A549 (cell line): ENCODE results near the gene ADAMTS2. TPM values are rescaled to one million over a fixed set of nuclear protein-coding genes. Genes with fewer than 3 reads are reported as not detected.

Source experiments
- ATAC-seq, 2 experiments: fragments of 200-7000 bp in 1 of 2; fragments of >200 bp in 1 of 2; cut with Nextera tagmentation in 1 of 2; cut with Tn5 transposase in 1 of 2; 3 replicates each; pipeline versions ENCODE4 v1.8.0 to v1.9.1; 2018 to 2020; ENCODE audit warnings: mild to moderate bottlenecking in 1 of 2, moderate library complexity in 1 of 2
- CTCF ChIA-PET: fragments of 300-600 bp; sonication (Branson Sonifier 250); formaldehyde crosslinking; extraction: SDS; loops from one replicate; lab custom pipeline; 2021; ENCODE audit warnings: antibody characterized with exemption, inconsistent platforms; lab: Yijun Ruan, JAX
- POLR2A ChIA-PET: fragments of 350-600 bp; formaldehyde crosslinking; extraction: SDS; loops from one replicate; lab custom pipeline; 2021; ENCODE audit warnings: antibody characterized with exemption, inconsistent platforms; lab: Yijun Ruan, JAX
- DNase-seq, 2 experiments: peaks; one replicate each; pipeline versions ENCODE4 v3.0.0 to v3.0.0-alpha.2; 2011 to 2016; ENCODE audit warnings: low read depth in 1 of 2, low spot score in 1 of 2
- FAIRE-seq: peaks from 2 replicates; lab custom pipeline; 2011; peaks lifted over from hg19 to GRCh38; lab: Jason Lieb, UNC
- H3K27ac ChIP-seq, 2 experiments: fragments of >200 bp; sonication (Bioruptor Twin); formaldehyde crosslinking; 3 replicates each; pipeline ENCODE4 v1.5.1; 2016 to 2017
- H3K4me1 ChIP-seq: fragments of >200 bp; sonication (Bioruptor Twin); formaldehyde crosslinking; 3 replicates; pipeline ENCODE4 v1.6.1; 2016
- H3K4me2 ChIP-seq: fragments of >200 bp; sonication (Bioruptor Twin); formaldehyde crosslinking; 3 replicates; pipeline ENCODE4 v1.6.1; 2016
- H3K4me3 ChIP-seq: fragments of >200 bp; sonication (Bioruptor Twin); formaldehyde crosslinking; 3 replicates; pipeline ENCODE4 v1.5.1; 2016
- H3K9me3 ChIP-seq: fragments of >200 bp; sonication (Bioruptor Twin); formaldehyde crosslinking; 3 replicates; pipeline ENCODE4 v1.6.1; 2016
- CBX2 ChIP-seq: fragments of 200-600 bp; sonication (generic); IDR thresholded peaks from 2 replicates; pipeline ENCODE4 v1.6.1; 2016; ENCODE audit warnings: low read depth, mild to moderate bottlenecking, borderline replicate concordance
- CTCF ChIP-seq: fragments of >200 bp; sonication (Bioruptor Twin); formaldehyde crosslinking; IDR thresholded peaks from 3 replicates; pipeline ENCODE4 v1.5.1; 2016
- E2F6 ChIP-seq: IDR thresholded peaks from 2 replicates; pipeline ENCODE4 v1.6.1; 2012; ENCODE audit warnings: low read depth, borderline replicate concordance
- EHMT2 ChIP-seq: fragments of 200-600 bp; sonication (generic); IDR thresholded peaks from 2 replicates; pipeline ENCODE4 v1.6.1; 2016; ENCODE audit warnings: antibody characterized with exemption, low read depth, mild to moderate bottlenecking, moderate library complexity
- ELK1 ChIP-seq: fragments of 150-350 bp; IDR thresholded peaks from 2 replicates; pipeline ENCODE4 v1.6.1; 2014; ENCODE audit warnings: low read depth, mild to moderate bottlenecking, low read length
- ESRRA ChIP-seq: fragments of 150-350 bp; IDR thresholded peaks from 2 replicates; pipeline ENCODE4 v1.6.1; 2014; ENCODE audit warnings: mild to moderate bottlenecking, low read length, borderline replicate concordance
- GATA3 ChIP-seq: IDR thresholded peaks from 2 replicates; pipeline ENCODE4 v1.6.1; 2012; ENCODE audit warnings: borderline replicate concordance
- HES2 ChIP-seq: fragments of >200 bp; sonication (Bioruptor Twin); formaldehyde crosslinking; IDR thresholded peaks from 2 replicates; pipeline ENCODE4 v1.6.1; 2016
- HOXA7 ChIP-seq: fragments of 250-450 bp; sonication (Bioruptor Pico); IDR thresholded peaks from 2 replicates; pipeline ENCODE4 v1.5.0; 2020; ENCODE audit warnings: mild to moderate bottlenecking, moderate library complexity
- MAZ ChIP-seq: fragments of 150-350 bp; IDR thresholded peaks from 2 replicates; pipeline ENCODE4 v1.6.1; 2014; ENCODE audit warnings: antibody characterized with exemption, low read depth, low read length, borderline replicate concordance
- PHF8 ChIP-seq: fragments of 200-600 bp; sonication (generic); IDR thresholded peaks from 2 replicates; pipeline ENCODE4 v1.6.1; 2016; ENCODE audit warnings: low read depth, mild to moderate bottlenecking, antibody characterized with exemption, moderate library complexity, borderline replicate concordance
- RCOR1 ChIP-seq: fragments of 150-350 bp; IDR thresholded peaks from 2 replicates; pipeline ENCODE4 v1.6.1; 2014; ENCODE audit warnings: antibody characterized with exemption, low read length, low read depth
- RNF2 ChIP-seq: fragments of 200-600 bp; sonication (generic); IDR thresholded peaks from 2 replicates; pipeline ENCODE4 v1.6.1; 2016; ENCODE audit warnings: low read depth, mild to moderate bottlenecking, antibody characterized with exemption, moderate library complexity, borderline replicate concordance
- USF2 ChIP-seq: fragments of 450-650 bp; IDR thresholded peaks from 2 replicates; pipeline ENCODE4 v1.6.1; 2014; ENCODE audit warnings: antibody characterized with exemption
- ZFP36 ChIP-seq: fragments of 450-650 bp; IDR thresholded peaks from 2 replicates; pipeline ENCODE4 v1.6.1; 2014; ENCODE audit warnings: borderline replicate concordance; ENCODE audit not compliant: partially characterized antibody
- WGBS: methylation state at CpG from one replicate; pipeline ENCODE4 v1.1.6; 2017; ENCODE audit errors: missing lambda C conversion rate; 5-methylcytosine and 5-hydroxymethylcytosine counted together
- polyA plus RNA-seq, 4 experiments: library from polyadenylated mRNA; depleted of rRNA in 3 of 4; stranded (reverse); fragments of >200 nt; fragmentation: RNase III in 1 of 4; extraction: RNeasy Plus Mini Kit Qiagen cat#74134 plus additional on column Dnase treatment in 1 of 4; gene quantifications; 2 replicates in 3 of 4; 3 replicates in 1 of 4; pipeline ENCODE4 v1.2.3, GENCODE V29; 2011 to 2017
- TF ChIP-seq, protein P1 (sequence below): fragments of 250-450 bp; sonication (Bioruptor Pico); IDR thresholded peaks from 2 replicates; pipeline ENCODE4 v1.5.0; 2021; ENCODE audit warnings: mild to moderate bottlenecking, moderate library complexity, borderline replicate concordance

Gene ADAMTS2
- polyA plus RNA-seq, 2 of the 4 experiments (the other 2 are of a cell fraction) = not detected

DNA sequence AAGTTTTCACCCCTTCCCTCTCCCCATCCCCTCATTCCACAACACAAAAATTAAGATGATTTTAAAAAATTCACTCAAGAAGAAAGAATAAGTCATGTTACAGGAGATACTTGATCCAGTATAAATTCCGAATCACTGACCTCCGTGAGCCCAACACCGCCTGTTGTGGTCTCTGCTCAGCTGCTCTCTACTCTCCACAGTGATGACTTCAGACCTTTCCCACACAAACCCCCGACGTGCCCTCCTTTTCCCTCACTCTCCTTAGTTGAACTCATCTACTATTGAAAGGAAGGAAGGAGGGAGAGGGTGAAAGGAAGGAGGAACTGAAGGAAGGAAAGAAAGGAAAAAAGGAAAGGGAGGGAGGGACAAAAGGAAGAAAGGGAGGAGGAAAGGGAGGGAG, 230.0 kb downstream of the ADAMTS2 start (continued):
- TF ChIP-seq, protein P1, sequence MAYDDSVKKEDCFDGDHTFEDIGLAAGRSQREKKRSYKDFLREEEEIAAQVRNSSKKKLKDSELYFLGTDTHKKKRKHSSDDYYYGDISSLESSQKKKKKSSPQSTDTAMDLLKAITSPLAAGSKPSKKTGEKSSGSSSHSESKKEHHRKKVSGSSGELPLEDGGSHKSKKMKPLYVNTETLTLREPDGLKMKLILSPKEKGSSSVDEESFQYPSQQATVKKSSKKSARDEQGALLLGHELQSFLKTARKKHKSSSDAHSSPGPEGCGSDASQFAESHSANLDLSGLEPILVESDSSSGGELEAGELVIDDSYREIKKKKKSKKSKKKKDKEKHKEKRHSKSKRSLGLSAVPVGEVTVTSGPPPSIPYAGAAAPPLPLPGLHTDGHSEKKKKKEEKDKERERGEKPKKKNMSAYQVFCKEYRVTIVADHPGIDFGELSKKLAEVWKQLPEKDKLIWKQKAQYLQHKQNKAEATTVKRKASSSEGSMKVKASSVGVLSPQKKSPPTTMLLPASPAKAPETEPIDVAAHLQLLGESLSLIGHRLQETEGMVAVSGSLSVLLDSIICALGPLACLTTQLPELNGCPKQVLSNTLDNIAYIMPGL (CRISPR knock-in tag) = no peak
- TF ChIP-seq PHF8 (no peak), USF2 (no peak)

GRCh38 chr5:179114756-179115155, 230.5 kb downstream of the ADAMTS2 start:
- TF ChIP-seq ESRRA = no peak
- no peak for TF ChIP-seq RNF2
- no peak for TF ChIP-seq ELK1
- no peak for TF ChIP-seq E2F6
- TF ChIP-seq ZFP36 = no peak
- no peak for TF ChIP-seq CTCF
- TF ChIP-seq EHMT2 = no peak
- TF ChIP-seq HOXA7 (CRISPR knock-in tag) = no peak
- no peak for TF ChIP-seq HES2
- ATAC-seq (no peak), FAIRE-seq (no peak), DNase-seq (no peak)
- Histone ChIP-seq H3K9me3 (peaks cover 15% of the 10 kb centered on the region; the same call in 2 of the 3 replicates), H3K27ac (no peak overlapping the region), H3K4me2 (no peak overlapping the region), H3K4me1 (no peaks in the 10 kb centered on the region), H3K4me3 (no peak overlapping the region)
- CTCF ChIA-PET = no interaction called here
- POLR2A ChIA-PET = no interaction called here
- WGBS = 42% methylated on average over 7 of the region's 7 CpGs

DNA sequence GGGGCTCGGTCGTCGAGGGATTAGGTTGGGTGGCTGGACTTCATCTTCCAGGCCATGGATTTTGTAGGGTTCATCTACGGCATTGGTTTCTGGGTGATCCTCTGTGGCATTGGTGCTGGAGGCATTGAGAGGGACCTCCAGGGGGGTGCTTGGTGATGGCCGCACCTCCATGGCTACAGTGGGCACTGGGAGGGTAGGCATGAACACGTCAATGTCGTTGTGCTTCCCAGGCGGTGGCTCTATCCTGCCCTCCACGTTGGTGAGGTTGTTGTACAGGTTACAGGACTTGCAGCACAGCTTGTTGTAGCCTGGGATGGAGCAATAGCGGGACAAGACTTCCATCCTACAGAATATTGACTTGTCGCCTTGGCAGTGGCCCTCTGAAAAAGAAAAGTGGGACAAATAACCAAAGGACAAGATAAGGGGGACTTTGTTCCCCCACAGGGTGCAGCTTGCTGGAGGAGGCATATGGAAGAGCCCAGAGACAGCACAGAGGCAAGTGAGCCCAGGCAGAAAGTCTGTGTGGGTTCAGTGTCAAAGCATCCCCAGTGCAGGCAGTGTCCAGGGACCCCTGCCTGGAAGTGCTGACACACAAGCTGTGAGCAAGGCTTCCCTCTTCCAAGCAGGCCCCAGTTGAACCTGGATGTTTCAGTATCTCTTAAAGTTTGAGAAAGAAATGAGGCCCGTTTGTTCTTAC, 231.2 kb downstream of the ADAMTS2 start:
- Histone ChIP-seq H3K4me2 (no peak overlapping the region), H3K4me1 (no peaks in the 10 kb centered on the region), H3K9me3 (peaks cover 15% of the 10 kb centered on the region; the same call in 2 of the 3 replicates), H3K4me3 (no peak overlapping the region), H3K27ac (no peak overlapping the region)
- FAIRE-seq = no peak
- TF ChIP-seq GATA3 (no peak), RCOR1 (no peak), MAZ (no peak), CBX2 (no peak)
- ChIA-PET CTCF (interaction anchor here (0.7 kb wide), 1 partner anchor 754 kb away, joined by 3 read pairs; no protein-coding TSS in a partner anchor), POLR2A (no interaction called here)
- no peak for ATAC-seq
- WGBS = 7% methylated on average over 12 of the region's 12 CpGs
- no peak for DNase-seq
